Breast epithelium (tissue), 4 donors: ENCODE measurements around the gene KCNQ1OT1. TPM values are rescaled to one million over a fixed set of nuclear protein-coding genes. Genes with fewer than 3 reads are reported as not detected.

Experiments
- DNase-seq, 2 donors: peaks; one replicate each; pipeline ENCODE4 v3.0.0-alpha.2; 2019; ENCODE audit warnings: low spot score in 2 of 2
- H3K27ac ChIP-seq, 2 donors: fragments of 200-600 bp; sonication (generic) in 1 of 2; one replicate each; pipeline ENCODE4 v1.5.1; 2016 to 2019; ENCODE audit warnings: mild to moderate bottlenecking in 1 of 2
- H3K27me3 ChIP-seq, 2 donors: fragments of 200-600 bp; sonication (generic) in 1 of 2; one replicate each; pipeline versions ENCODE4 v1.5.1 to v1.6.0; 2017 to 2019; ENCODE audit warnings: control low read depth in 1 of 2, mild to moderate bottlenecking in 1 of 2
- H3K36me3 ChIP-seq: fragments of 200-600 bp; one replicate; pipeline ENCODE4 v1.5.1; 2019
- H3K4me1 ChIP-seq, 2 donors: fragments of 200-600 bp; sonication (generic); one replicate each; pipeline ENCODE4 v1.5.1; 2016 to 2019; ENCODE audit warnings: control low read depth in 1 of 2
- H3K4me3 ChIP-seq, 3 donors: fragments of 200-600 bp; sonication (generic); 1 replicate in 2 of 3; 2 replicates in 1 of 3; pipeline ENCODE4 v1.5.1; 2016 to 2019; ENCODE audit warnings: mild to moderate bottlenecking in 3 of 3, moderate library complexity in 2 of 3
- H3K9me3 ChIP-seq, 2 donors: fragments of 200-600 bp; sonication (generic) in 1 of 2; one replicate each; pipeline ENCODE4 v1.5.1; 2016 to 2019; ENCODE audit warnings: control low read depth in 1 of 2
- CTCF ChIP-seq, 3 donors: fragments of 450-650 bp; IDR thresholded peaks; one replicate each; pipeline ENCODE4 v1.5.1; 2016 to 2017; ENCODE audit warnings: antibody characterized with exemption in 3 of 3, mild to moderate bottlenecking in 3 of 3, moderate library complexity in 3 of 3
- POLR2A ChIP-seq: fragments of 450-650 bp; IDR thresholded peaks from one replicate; pipeline ENCODE4 v1.6.1; 2016; ENCODE audit warnings: antibody characterized with exemption, mild to moderate bottlenecking, moderate library complexity
- POLR2AphosphoS5 ChIP-seq, 3 donors: sonication (generic); formaldehyde crosslinking; IDR thresholded peaks; one replicate each; pipeline ENCODE4 v1.6.1; 2017; ENCODE audit warnings: antibody characterized with exemption in 3 of 3
- intact Hi-C: fragments of 100-400 bp; cut with DNase I; formaldehyde crosslinking; loops from one replicate; pipeline ENCODE4 v1.15.1; 2023; ENCODE audit warnings: low total_unique reads
- total RNA-seq, 3 donors: library from RNA; depleted of rRNA; stranded (reverse); fragments of >200 nt; gene quantifications; one replicate each; pipeline ENCODE4 v1.1.0, GENCODE V29; 2016

KCNQ1OT1 gene
- total RNA-seq, 3 donors from 2014 or later = 2.1 to 5.3 (median 3.6) TPM

DNA sequence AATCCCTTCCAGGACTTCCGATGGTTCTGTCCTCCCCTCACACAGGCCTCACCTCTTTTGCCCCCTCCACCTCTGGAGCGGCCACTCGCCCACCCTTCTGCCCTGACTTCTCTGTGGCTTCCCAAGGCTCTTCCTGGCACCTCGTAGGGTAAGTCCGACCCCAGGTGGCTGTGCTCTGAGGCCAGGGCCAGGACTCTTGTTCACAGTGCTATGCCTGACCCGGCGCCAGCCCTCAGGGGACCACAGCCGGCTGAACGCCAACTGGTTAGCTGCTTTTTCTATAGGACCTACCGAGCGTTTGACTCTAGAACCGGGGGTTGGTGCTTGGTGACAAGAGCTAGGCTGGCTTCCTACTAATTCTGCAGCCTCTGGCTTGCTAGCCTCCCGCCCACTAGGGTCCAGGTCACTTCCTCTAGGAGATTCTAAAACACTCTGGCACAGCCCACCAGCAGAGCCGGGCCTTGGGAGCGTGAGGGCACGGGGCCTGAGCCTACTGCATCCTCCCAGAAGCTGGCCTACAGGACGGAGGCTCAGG is 28.4 kb upstream of the KCNQ1OT1 start:
- Histone ChIP-seq H3K27me3 (no peaks in the 10 kb centered on the region), H3K4me3 (no peak overlapping the region), H3K36me3 (no peaks in the 10 kb centered on the region), H3K4me1 (no peaks in the 10 kb centered on the region), H3K27ac (no peak overlapping the region), H3K9me3 (no peaks in the 10 kb centered on the region)
- DNase-seq = no peak
- intact Hi-C loops = loop anchor here (10.0 kb wide), 1 partner anchor 107 kb away; no protein-coding TSS in a partner anchor
- TF ChIP-seq POLR2A (no peak), CTCF (IDR thresholded peaks at IDR 0.05) (no peak), POLR2AphosphoS5 (IDR thresholded peaks at IDR 0.05) (no peak)

DNA sequence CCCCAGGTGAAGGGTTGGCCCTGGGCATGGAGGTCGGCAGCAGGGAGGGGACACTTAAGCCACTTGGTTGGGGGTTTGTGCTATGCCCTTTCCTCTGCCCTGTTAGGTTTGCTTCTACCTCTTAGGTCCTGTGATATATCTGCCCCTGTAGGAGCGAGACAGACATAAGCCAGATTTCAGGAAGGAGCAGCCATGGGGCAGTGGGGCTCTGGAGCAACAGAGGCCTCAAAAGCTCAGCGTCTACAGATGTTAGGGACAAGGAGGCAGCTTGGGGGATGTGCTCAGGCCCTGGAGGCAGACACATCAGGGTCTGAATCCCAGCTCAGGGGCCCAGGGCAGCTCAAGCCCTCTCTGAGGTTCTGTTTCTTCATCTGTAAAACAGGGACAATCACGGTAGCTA is 27.2 kb upstream of the KCNQ1OT1 start:
- Histone ChIP-seq H3K27ac (peak overlapping the region in 1 of 2 donors; percentile 63), H3K4me3 (no peak overlapping the region), H3K27me3 (no peaks in the 10 kb centered on the region), H3K4me1 (no peaks in the 10 kb centered on the region), H3K9me3 (no peaks in the 10 kb centered on the region), H3K36me3 (no peaks in the 10 kb centered on the region)
- intact Hi-C loops = loop anchor here (10.0 kb wide), 1 partner anchor 108 kb away; no protein-coding TSS in a partner anchor
- TF ChIP-seq POLR2A = no peak
- no peak for TF ChIP-seq POLR2AphosphoS5 (IDR thresholded peaks at IDR 0.05)
- TF ChIP-seq CTCF (IDR thresholded peaks at IDR 0.05) = no peak
- DNase-seq = no peak

- Histone ChIP-seq H3K36me3 (no peaks in the 10 kb centered on the region), H3K9me3 (no peaks in the 10 kb centered on the region), H3K27me3 (no peaks in the 10 kb centered on the region), H3K27ac (peak overlapping the region; percentile 10 to 63), H3K4me3 (no peak overlapping the region), H3K4me1 (no peaks in the 10 kb centered on the region)
- no peak for TF ChIP-seq CTCF (IDR thresholded peaks at IDR 0.05)
- no peak for TF ChIP-seq POLR2A
- no peak for TF ChIP-seq POLR2AphosphoS5 (IDR thresholded peaks at IDR 0.05)
- intact Hi-C loops = loop anchor here (10.0 kb wide), 1 partner anchor 109 kb away; no protein-coding TSS in a partner anchor
- DNase-seq = no peak
Observed at GRCh38 chr11:2725368-2726300, 25.8 kb upstream of the KCNQ1OT1 start.

GRCh38 chr11:2724653-2725367 is 25.0 kb upstream of the KCNQ1OT1 start:
- DNase-seq = peak in 1 of 2 donors; percentile 42
- H3K27ac ChIP-seq = peak overlapping the region; percentile 10 to 63
- H3K4me3 ChIP-seq = no peak overlapping the region
- H3K36me3 ChIP-seq = no peaks in the 10 kb centered on the region
- TF ChIP-seq POLR2A (no peak), CTCF (IDR thresholded peaks at IDR 0.05) (no peak), POLR2AphosphoS5 (IDR thresholded peaks at IDR 0.05) (no peak)
- H3K9me3 ChIP-seq = no peaks in the 10 kb centered on the region
- no peaks in the 10 kb centered on the region for H3K27me3 ChIP-seq
- intact Hi-C loops = loop anchor here (10.0 kb wide), 1 partner anchor 110 kb away; no protein-coding TSS in a partner anchor
- no peaks in the 10 kb centered on the region for H3K4me1 ChIP-seq
